UCSD-AML1 (cell line): Measurements from ENCODE around the gene MINDY3.
A peak's percentile ranks its signal among the peaks of the same experiment; 100 is the strongest.
"Not testable (repeated sequence)": the region's sequence is repeated elsewhere in the genome, so short reads cannot be mapped to it uniquely, and the experiment has no call there.

Source experiments
- DNase-seq: peaks from one replicate; lab custom pipeline; 2025; ENCODE audit not compliant: unreplicated experiment; lab: John Stamatoyannopoulos, UW

The MINDY3 gene

GRCh38 chr10:15859906-15860691 is at the start of gene MINDY3:
TSS of gene MINDY3 (minus strand) at chr10:15860507. CDS start at chr10:15860299, 208 bp downstream.
- peak; percentile 83 for DNase-seq

GRCh38 chr10:15901889-15902288 is 41.6 kb upstream of the MINDY3 start:
- no peak for DNase-seq

GRCh38 chr10:15898046-15898445 is 37.7 kb upstream of the MINDY3 start:
- DNase-seq, result no peak

GRCh38 chr10:15897287-15897686 is 37.0 kb upstream of the MINDY3 start:
- DNase-seq, result no peak

- DNase-seq, result no peak
Observed at GRCh38 chr10:15896654-15897053, 36.3 kb upstream of the MINDY3 start.

GRCh38 chr10:15884447-15884846 is 24.1 kb upstream of the MINDY3 start:
- DNase-seq, result no peak

GRCh38 chr10:15881542-15881941 is 21.2 kb upstream of the MINDY3 start:
- DNase-seq, result no peak

GRCh38 chr10:15879663-15880062 is 19.4 kb upstream of the MINDY3 start:
- no peak for DNase-seq

GRCh38 chr10:15879058-15879457 is 18.8 kb upstream of the MINDY3 start:
- DNase-seq, result no peak

GRCh38 chr10:15877836-15878576 is 17.7 kb upstream of the MINDY3 start:
- no peak for DNase-seq

GRCh38 chr10:15876274-15876673 is 16.0 kb upstream of the MINDY3 start:
- not testable (repeated sequence) for DNase-seq

GRCh38 chr10:15872645-15873044 is 12.3 kb upstream of the MINDY3 start:
- DNase-seq, result not testable (repeated sequence)

- DNase-seq, result no peak
Observed at GRCh38 chr10:15871823-15872222, 11.5 kb upstream of the MINDY3 start.

- no peak for DNase-seq
Observed at GRCh38 chr10:15869935-15870334, 9.6 kb upstream of the MINDY3 start.

- no peak for DNase-seq
Observed at GRCh38 chr10:15868006-15868405, 7.7 kb upstream of the MINDY3 start.

GRCh38 chr10:15865304-15865703 is 5.0 kb upstream of the MINDY3 start:
- no peak for DNase-seq

- DNase-seq, result no peak
Observed at GRCh38 chr10:15864419-15864818, 4.1 kb upstream of the MINDY3 start.

- no peak for DNase-seq
Observed at GRCh38 chr10:15863733-15864132, 3.4 kb upstream of the MINDY3 start.

- DNase-seq, result no peak
Observed at GRCh38 chr10:15863323-15863722, 3.0 kb upstream of the MINDY3 start.

- DNase-seq, result no peak
Observed at GRCh38 chr10:15860692-15861201, 440 bp upstream of the MINDY3 start.

GRCh38 chr10:15859509-15859905 is 800 bp downstream of the MINDY3 start:
- DNase-seq, result no peak

GRCh38 chr10:15858861-15859281 is 1.4 kb downstream of the MINDY3 start:
- no peak for DNase-seq
